Peyer's patch (tissue), 4 donors: Measurements from ENCODE around the gene POM121C. TPM values are rescaled to one million over a fixed set of nuclear protein-coding genes. Genes with fewer than 3 reads are reported as not detected.
A peak's percentile ranks its signal among the peaks of the same experiment; 100 is the strongest.
"Not testable (repeated sequence)": the region's sequence is repeated elsewhere in the genome, so short reads cannot be mapped to it uniquely, and the experiment has no call there.

Experiments used
- DNase-seq, 3 donors: peaks; one replicate each; pipeline ENCODE4 v3.0.0-alpha.2; 2017 to 2019
- H3K27ac ChIP-seq, 4 donors: fragments of 200-600 bp; sonication (generic); one replicate each; pipeline ENCODE4 v1.5.1; 2016 to 2019
- H3K27me3 ChIP-seq, 2 donors: fragments of 200-600 bp; sonication (generic); one replicate each; pipeline ENCODE4 v1.5.1; 2019
- H3K36me3 ChIP-seq, 3 donors: fragments of 200-600 bp; sonication (generic); one replicate each; pipeline ENCODE4 v1.5.1; 2016 to 2019
- H3K4me1 ChIP-seq, 4 donors: fragments of 200-600 bp; sonication (generic); one replicate each; pipeline ENCODE4 v1.5.1; 2016 to 2019
- H3K4me3 ChIP-seq, 4 donors: fragments of 200-600 bp; sonication (generic); 1 replicate in 3 of 4; 2 replicates in 1 of 4; pipeline ENCODE4 v1.5.1; 2016 to 2019; ENCODE audit warnings: mild to moderate bottlenecking in 1 of 4
- H3K9me3 ChIP-seq, 4 donors: fragments of 200-600 bp; sonication (generic); one replicate each; pipeline ENCODE4 v1.5.1; 2016 to 2019; ENCODE audit warnings: mild to moderate bottlenecking in 1 of 4
- POLR2A ChIP-seq, 2 donors: fragments of 450-650 bp; IDR thresholded peaks; one replicate each; pipeline ENCODE4 v1.5.1; 2017; ENCODE audit warnings: antibody characterized with exemption in 2 of 2, mild to moderate bottlenecking in 2 of 2, moderate library complexity in 2 of 2
- total RNA-seq, 4 donors: library from RNA; depleted of rRNA; stranded (reverse); fragments of >200 nt; gene quantifications; one replicate each; pipeline ENCODE4 v1.1.0, GENCODE V29; 2016
- TF ChIP-seq, protein P1 (sequence below), 6 experiments: fragments of 450-650 bp in 4 of 6; fragments of 200-600 bp in 2 of 6; sonication (generic) in 1 of 6; IDR thresholded peaks; one replicate each; pipeline ENCODE4 v1.5.1; 2017 to 2019; ENCODE audit warnings: antibody characterized with exemption in 6 of 6, mild to moderate bottlenecking in 3 of 6, moderate library complexity in 1 of 6

The POM121C gene
- 10 to 100 TPM; 21.0 to 35.0 (median 31.9) TPM for total RNA-seq

DNA sequence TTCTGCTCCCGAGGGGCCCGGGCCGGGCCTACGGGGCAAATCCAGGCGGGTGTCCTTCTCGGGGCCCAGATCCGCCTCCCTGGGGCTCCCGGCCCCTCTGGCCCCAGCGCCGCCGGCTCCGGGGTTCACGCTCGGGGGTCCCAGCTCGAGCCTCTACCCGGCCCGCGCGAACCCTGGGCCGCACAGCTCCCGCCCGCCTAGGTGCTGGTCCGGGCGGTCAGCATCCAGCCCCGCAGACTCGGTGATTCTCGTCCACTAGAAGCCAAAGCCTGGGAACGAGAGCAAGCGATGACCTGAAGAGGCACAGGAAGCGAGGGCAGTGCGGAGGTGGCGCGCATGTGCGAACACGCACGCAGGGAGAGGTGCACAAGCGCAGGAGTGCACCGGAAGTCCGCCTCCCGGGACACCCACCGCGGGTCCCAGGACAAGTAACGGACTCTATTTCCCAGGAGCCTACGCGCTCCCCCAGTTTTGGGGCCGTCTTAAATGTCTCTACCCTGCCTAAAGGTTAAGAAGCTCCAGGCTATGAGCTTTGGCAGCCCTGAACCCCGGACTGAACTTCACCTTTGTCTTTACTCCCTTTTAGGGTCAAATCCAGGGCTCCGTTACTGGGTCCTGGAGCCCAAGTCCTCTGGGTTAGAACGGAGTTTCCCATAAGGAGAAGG lies at the start of gene POM121C:
Gene POM121C, minus strand, starts transcription at position 321 of the 665 bp plus-strand sequence. CDS start 44,803 bp downstream, outside the sequence.
- DNase-seq: peak; percentile 90 to 97 (median 93)
- H3K4me1 ChIP-seq, H3K27me3 ChIP-seq, H3K36me3 ChIP-seq, H3K9me3 ChIP-seq: not testable (repeated sequence)
- Histone ChIP-seq H3K4me3 (peak within 1 kb of the TSS; percentile 53 to 74 (median 73)), H3K27ac (peak within 1 kb of the TSS; percentile 63 to 87 (median 76))
- peak in 1 of 2 donors; percentile 43 for TF ChIP-seq POLR2A (IDR thresholded peaks at IDR 0.05)

DNA sequence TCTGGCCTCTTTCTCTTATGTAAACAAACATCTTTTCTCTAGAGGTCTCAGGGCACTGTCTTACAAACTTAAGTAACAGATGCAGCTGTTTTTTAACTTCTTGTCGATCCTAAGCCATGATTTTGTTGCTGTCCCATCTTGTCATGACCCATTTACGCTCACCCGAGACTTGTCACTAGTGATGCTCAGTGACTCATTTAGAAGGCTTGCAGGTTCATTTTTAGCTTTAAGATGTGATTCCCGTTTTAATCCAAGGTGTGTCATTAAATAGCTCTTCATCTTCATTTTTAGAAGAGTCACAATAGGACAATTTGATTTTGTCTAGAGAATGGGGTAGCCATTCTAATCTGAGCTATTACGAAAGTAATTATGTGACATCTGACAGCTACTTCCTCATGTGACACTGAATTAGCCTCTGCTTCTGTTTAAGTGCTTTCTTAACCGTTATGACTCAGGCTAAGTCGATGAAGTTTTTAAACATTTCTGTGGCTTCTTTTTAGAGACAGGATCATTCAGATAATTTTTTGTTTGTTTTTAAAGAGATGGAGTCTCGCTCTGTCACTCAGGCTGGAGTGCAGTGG lies 48.7 kb upstream of the POM121C start:
- Histone ChIP-seq H3K4me3 (no peak overlapping the region), H3K9me3 (no peaks in the 10 kb centered on the region), H3K4me1 (no peaks in the 10 kb centered on the region), H3K36me3 (peaks cover 0 to 11% (median 0%) of the 10 kb centered on the region in 3 donors), H3K27me3 (no peaks in the 10 kb centered on the region), H3K27ac (no peak overlapping the region)
- TF ChIP-seq, protein P1, sequence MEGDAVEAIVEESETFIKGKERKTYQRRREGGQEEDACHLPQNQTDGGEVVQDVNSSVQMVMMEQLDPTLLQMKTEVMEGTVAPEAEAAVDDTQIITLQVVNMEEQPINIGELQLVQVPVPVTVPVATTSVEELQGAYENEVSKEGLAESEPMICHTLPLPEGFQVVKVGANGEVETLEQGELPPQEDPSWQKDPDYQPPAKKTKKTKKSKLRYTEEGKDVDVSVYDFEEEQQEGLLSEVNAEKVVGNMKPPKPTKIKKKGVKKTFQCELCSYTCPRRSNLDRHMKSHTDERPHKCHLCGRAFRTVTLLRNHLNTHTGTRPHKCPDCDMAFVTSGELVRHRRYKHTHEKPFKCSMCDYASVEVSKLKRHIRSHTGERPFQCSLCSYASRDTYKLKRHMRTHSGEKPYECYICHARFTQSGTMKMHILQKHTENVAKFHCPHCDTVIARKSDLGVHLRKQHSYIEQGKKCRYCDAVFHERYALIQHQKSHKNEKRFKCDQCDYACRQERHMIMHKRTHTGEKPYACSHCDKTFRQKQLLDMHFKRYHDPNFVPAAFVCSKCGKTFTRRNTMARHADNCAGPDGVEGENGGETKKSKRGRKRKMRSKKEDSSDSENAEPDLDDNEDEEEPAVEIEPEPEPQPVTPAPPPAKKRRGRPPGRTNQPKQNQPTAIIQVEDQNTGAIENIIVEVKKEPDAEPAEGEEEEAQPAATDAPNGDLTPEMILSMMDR (IDR thresholded peaks at IDR 0.05): no peak
- no peak for TF ChIP-seq POLR2A (IDR thresholded peaks at IDR 0.05)
- no peak for DNase-seq

GRCh38 chr7:75533926-75534325 lies 47.8 kb upstream of the POM121C start:
- no peaks in the 10 kb centered on the region for H3K27me3 ChIP-seq
- H3K4me3 ChIP-seq: no peak overlapping the region
- H3K27ac ChIP-seq: no peak overlapping the region
- peak in 1 of 3 donors; percentile 13 for DNase-seq
- peaks cover 0 to 11% (median 0%) of the 10 kb centered on the region in 3 donors for H3K36me3 ChIP-seq
- H3K9me3 ChIP-seq: no peaks in the 10 kb centered on the region
- no peaks in the 10 kb centered on the region for H3K4me1 ChIP-seq
- TF ChIP-seq, protein P1 (IDR thresholded peaks at IDR 0.05): no peak

- TF ChIP-seq, protein P1 (IDR thresholded peaks at IDR 0.05): no peak
- H3K4me3 ChIP-seq: no peak overlapping the region
- peak in 1 of 3 donors; percentile 10 for DNase-seq
- H3K9me3 ChIP-seq: no peaks in the 10 kb centered on the region
- H3K4me1 ChIP-seq: no peaks in the 10 kb centered on the region
- H3K36me3 ChIP-seq: peaks cover 0 to 11% (median 0%) of the 10 kb centered on the region in 3 donors
- no peaks in the 10 kb centered on the region for H3K27me3 ChIP-seq
- no peak overlapping the region for H3K27ac ChIP-seq
Measured at GRCh38 chr7:75532639-75533038, 46.5 kb upstream of the POM121C start.

DNA sequence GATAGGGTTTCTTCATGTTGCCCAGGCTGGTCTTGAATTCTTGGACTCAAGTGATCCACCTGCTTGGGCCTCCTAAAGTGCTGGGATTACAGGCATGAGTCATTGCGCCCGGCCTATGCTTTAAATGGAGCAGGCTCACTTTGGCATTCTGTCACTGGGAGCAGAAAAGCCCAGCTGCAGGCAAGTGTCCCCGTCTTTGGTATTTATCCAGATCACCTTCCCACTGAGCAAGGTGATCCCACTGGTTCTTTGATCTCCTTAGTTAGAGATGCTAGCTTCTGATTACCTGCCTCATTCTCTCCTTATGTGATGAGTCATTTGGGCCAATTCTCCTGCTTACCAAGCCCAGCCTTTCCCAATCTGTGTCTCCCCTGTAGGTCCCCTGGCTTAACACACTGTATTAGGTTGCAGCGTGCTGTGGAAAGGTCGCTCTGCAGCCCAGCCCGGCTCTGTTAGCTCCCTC lies 45.3 kb upstream of the POM121C start:
- Histone ChIP-seq H3K27me3 (no peaks in the 10 kb centered on the region), H3K36me3 (peaks cover 0 to under 1% (median 0%) of the 10 kb centered on the region in 3 donors), H3K4me3 (no peak overlapping the region), H3K4me1 (peaks cover 0 to 7% (median 2%) of the 10 kb centered on the region in 4 donors), H3K9me3 (no peaks in the 10 kb centered on the region), H3K27ac (no peak overlapping the region)
- no peak for TF ChIP-seq POLR2A (IDR thresholded peaks at IDR 0.05)
- TF ChIP-seq, protein P1 (IDR thresholded peaks at IDR 0.05): no peak
- DNase-seq: peak in 1 of 3 donors; percentile 35

DNA sequence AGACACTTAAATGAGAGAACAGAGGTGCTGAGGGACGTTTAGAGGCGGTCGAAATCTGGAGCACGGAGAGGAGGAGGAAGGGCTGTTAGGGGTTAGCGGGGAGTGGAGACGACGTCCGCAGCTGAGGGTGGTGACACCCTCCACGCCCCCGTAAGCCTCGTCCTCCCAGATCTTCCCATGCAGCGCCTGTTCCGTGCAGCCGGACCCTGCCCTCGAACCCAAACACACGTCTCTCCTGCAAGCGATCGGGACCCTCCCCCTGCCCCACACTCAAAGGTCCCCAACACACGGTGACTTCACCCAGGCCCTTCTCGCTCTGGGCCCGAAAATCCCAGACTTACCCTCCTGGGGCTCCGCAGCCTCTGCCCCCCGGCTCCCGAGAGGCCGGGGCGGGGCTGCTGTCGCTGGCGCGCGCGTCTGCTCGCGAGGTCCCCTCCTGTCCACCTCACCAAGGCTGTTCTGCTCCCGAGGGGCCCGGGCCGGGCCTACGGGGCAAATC lies 41.2 kb upstream of the POM121C start:
- H3K4me3 ChIP-seq: peak overlapping the region; percentile 66 to 94 (median 82)
- H3K9me3 ChIP-seq, H3K27me3 ChIP-seq: not testable (repeated sequence)
- H3K27ac ChIP-seq: peak overlapping the region; percentile 68 to 86 (median 78)
- peaks cover 0 to 32% (median 0%) of the 10 kb centered on the region in 3 donors for H3K36me3 ChIP-seq
- peak in 1 of 3 donors; percentile 43 for DNase-seq
- H3K4me1 ChIP-seq: peaks cover 0 to 12% (median 2%) of the 10 kb centered on the region in 4 donors

GRCh38 chr7:75521727-75522126 lies 35.6 kb upstream of the POM121C start:
- H3K9me3 ChIP-seq, H3K4me3 ChIP-seq, H3K27me3 ChIP-seq, H3K4me1 ChIP-seq, DNase-seq, H3K27ac ChIP-seq: not testable (repeated sequence)
- peaks cover 0 to 61% (median 0%) of the 10 kb centered on the region in 3 donors for H3K36me3 ChIP-seq

- not testable (repeated sequence) for H3K27ac ChIP-seq, DNase-seq, H3K4me1 ChIP-seq, H3K27me3 ChIP-seq, H3K4me3 ChIP-seq, H3K9me3 ChIP-seq
- peaks cover 0 to 49% (median 0%) of the 10 kb centered on the region in 3 donors for H3K36me3 ChIP-seq
Measured at GRCh38 chr7:75518842-75519241, 32.7 kb upstream of the POM121C start.

DNA sequence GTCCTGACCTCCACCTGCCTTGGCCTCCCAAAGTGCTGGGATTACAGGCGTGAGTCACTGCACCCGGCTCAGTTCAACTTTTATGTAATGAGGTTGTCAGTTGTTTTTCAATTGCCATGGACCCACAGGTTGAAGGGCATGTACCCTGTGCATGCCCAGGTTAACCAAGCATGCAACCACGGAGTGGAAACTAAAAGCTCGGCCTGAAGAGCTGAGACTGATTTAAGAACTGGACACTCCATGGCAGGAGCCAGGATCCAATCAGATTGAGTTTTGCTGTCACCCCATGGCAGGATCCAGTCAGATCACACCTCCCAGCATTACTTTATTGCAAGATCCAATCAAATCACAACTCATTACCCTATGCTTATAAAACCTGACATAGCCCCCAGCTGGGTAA lies 22.9 kb upstream of the POM121C start:
- not testable (repeated sequence) for DNase-seq

GRCh38 chr7:75492020-75492419 lies 5.9 kb upstream of the POM121C start, which contains the start of gene SPDYE5:
Gene SPDYE5 (plus strand): TSS chr7:75492320. CDS start chr7:75494048, 1,728 bp downstream.
- H3K27ac ChIP-seq, DNase-seq, H3K9me3 ChIP-seq, H3K4me1 ChIP-seq, H3K4me3 ChIP-seq, H3K27me3 ChIP-seq, H3K36me3 ChIP-seq: not testable (repeated sequence)

More for the DNA sequence above, 22.9 kb upstream of the POM121C start:
- H3K9me3 ChIP-seq, H3K27ac ChIP-seq, H3K27me3 ChIP-seq, H3K4me3 ChIP-seq, H3K36me3 ChIP-seq, H3K4me1 ChIP-seq: not testable (repeated sequence)
